ENCODE results near the gene RIOK3. TPM values are rescaled to one million over a fixed set of nuclear protein-coding genes. Genes with fewer than 3 reads are reported as not detected.

RIOK3 gene
- total and polyA plus RNA-seq, 8 donors = 21.9 to 39.7 (median 36.5) TPM

DNA sequence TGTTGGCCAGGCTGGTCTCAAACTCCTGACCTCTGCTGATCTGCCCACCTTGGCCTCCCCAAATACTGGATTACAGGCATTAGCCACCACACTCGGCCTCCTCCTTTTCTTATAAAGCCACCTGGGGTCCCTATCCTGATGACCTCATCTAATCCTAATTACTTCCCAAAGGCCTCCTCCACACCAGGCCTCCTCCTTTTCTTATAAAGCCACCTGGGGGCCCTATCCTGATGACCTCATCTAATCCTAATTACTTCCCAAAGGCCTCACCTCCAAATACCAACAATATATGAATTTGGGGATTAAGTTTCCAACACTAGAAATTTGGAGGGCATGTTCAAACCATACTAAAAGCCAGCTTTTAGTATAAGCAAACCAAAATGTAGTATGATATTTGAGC lies 40.6 kb downstream of the RIOK3 start:
- Histone ChIP-seq H3K27me3 (no peaks in the 10 kb centered on the region), H3K36me3 (no peaks in the 10 kb centered on the region), H3K4me1 (no peaks in the 10 kb centered on the region), H3K27ac (no peak overlapping the region), H3K4me3 (no peak overlapping the region), H3K9me3 (no peaks in the 10 kb centered on the region)
- intact Hi-C loops (cut with DNase I) = no loop called here
- 73 to 81% methylated on average over 1 of the region's 1 CpG for WGBS, 2 donors
- no peak for DNase-seq
- TF ChIP-seq, protein P1, sequence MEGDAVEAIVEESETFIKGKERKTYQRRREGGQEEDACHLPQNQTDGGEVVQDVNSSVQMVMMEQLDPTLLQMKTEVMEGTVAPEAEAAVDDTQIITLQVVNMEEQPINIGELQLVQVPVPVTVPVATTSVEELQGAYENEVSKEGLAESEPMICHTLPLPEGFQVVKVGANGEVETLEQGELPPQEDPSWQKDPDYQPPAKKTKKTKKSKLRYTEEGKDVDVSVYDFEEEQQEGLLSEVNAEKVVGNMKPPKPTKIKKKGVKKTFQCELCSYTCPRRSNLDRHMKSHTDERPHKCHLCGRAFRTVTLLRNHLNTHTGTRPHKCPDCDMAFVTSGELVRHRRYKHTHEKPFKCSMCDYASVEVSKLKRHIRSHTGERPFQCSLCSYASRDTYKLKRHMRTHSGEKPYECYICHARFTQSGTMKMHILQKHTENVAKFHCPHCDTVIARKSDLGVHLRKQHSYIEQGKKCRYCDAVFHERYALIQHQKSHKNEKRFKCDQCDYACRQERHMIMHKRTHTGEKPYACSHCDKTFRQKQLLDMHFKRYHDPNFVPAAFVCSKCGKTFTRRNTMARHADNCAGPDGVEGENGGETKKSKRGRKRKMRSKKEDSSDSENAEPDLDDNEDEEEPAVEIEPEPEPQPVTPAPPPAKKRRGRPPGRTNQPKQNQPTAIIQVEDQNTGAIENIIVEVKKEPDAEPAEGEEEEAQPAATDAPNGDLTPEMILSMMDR (IDR thresholded peaks at IDR 0.05) = no peak
- FAIRE-seq = no peak
- ATAC-seq = no peak

DNA sequence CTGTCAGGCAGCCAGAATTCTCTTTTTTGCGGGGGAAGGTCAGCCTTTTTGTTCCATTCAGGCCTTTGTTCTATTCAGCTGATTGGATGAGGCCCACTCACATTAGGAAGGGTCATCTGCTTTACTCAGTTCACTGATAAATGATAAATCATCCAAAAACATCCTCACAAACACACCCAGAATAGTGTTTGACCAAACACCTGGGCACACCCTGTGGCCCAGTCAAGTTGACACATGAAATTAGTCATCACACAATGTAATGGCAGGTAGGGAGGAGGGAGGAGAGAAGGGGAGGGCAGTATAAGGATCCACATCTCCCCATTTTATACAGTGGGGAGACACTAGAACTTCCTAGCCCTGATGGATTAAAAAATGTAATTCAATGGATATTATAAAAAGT lies 41.9 kb downstream of the RIOK3 start:
- intact Hi-C loops (cut with DNase I) = no loop called here
- no peak for FAIRE-seq
- 76 to 81% methylated on average over 1 of the region's 1 CpG for WGBS, 2 donors
- Histone ChIP-seq H3K27me3 (no peaks in the 10 kb centered on the region), H3K27ac (no peak overlapping the region), H3K4me1 (no peaks in the 10 kb centered on the region), H3K4me3 (no peak overlapping the region), H3K9me3 (no peaks in the 10 kb centered on the region), H3K36me3 (no peaks in the 10 kb centered on the region)
- TF ChIP-seq, protein P1 (IDR thresholded peaks at IDR 0.05) = no peak
- no peak for DNase-seq
- ATAC-seq = no peak

DNA sequence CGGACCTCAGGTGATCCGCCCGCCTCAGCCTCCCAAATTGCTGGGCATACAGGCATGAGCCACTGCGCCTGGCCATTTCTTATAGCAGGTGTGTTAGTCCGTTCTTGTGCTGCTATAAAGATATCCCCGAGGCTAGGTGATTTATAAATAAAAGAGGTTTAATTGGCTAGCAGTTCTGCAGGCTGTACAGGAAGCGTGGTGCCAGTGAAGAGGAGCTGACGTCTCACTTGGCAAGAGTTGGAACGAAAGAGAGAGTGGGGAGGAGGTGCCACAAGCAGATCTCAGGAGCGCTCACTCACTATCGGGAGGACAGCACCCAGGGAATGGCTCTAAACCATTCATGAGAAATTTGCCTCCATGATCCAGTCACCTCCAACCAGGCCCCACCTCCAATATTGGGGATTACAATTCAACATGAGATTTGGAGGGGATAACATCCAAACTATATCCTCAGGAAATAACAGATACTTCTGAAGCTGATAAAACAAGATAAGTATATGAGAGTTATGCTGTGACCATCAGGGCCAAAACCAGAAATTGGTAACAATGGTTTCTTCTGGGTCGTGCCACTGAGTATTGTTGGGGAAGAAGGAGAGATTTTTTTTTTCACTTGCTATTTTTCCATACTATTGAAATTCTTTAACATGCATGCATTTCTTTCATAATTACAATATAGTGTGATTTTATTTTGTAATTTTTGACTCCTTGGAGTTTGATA lies 42.8 kb downstream of the RIOK3 start:
- Histone ChIP-seq H3K4me3 (no peak overlapping the region), H3K27me3 (no peaks in the 10 kb centered on the region), H3K4me1 (no peaks in the 10 kb centered on the region), H3K27ac (no peak overlapping the region), H3K9me3 (no peaks in the 10 kb centered on the region), H3K36me3 (no peaks in the 10 kb centered on the region)
- DNase-seq (no peak), ATAC-seq (no peak), FAIRE-seq (no peak)
- intact Hi-C loops (cut with DNase I) = no loop called here
- TF ChIP-seq, protein P1 (IDR thresholded peaks at IDR 0.05) = no peak
- WGBS, 2 donors = 71 to 79% methylated on average over 12 of the region's 12 CpGs

DNA sequence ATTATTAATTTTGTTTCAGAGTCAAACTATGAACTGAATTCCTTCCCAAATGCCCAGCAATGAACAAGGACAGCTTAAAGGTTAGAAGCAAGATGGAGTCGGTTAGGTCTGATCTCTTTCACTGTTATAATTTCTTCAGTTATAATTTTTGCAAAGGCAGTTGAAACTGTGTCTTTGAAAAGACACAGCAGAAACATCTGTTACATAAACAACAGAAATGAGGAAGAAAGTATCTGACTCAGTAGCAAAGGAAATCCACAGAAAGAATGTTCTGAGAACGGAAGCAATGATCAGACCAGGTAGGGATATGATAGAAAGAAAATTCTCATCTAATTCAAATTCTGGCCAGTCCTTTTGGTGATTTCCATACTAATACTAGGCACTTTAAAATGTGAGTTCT lies 45.0 kb downstream of the RIOK3 start:
- Histone ChIP-seq H3K4me3 (no peak overlapping the region), H3K36me3 (no peaks in the 10 kb centered on the region), H3K27me3 (no peaks in the 10 kb centered on the region), H3K9me3 (no peaks in the 10 kb centered on the region), H3K4me1 (peaks cover 0 to 5% (median 0%) of the 10 kb centered on the region in 3 donors), H3K27ac (no peak overlapping the region)
- intact Hi-C loops (cut with DNase I) = no loop called here
- ATAC-seq (no peak), FAIRE-seq (no peak), DNase-seq (no peak)
- TF ChIP-seq, protein P1 (IDR thresholded peaks at IDR 0.05) = no peak
- WGBS, 2 donors = 87 to 92% methylated on average over 2 of the region's 2 CpGs

DNA sequence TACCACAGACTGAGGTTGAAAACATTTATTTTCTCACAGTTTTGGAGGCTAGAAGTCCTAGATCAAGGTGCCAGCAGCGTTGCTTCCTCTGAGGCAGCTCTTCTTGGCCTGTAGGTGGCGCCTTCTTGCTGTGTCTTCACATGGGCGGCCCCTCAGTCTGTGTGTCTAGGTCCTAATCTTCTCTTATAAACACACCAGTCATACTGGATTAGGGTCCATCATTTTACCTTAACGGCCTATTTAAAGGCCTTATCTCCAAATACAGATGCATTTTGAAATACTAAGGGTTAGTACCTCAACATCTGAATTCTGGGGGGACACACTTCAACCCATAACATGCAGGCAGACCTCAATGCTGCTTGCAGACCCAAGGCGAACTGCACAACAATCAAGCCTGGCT lies 45.8 kb downstream of the RIOK3 start:
- H3K4me3 ChIP-seq = no peak overlapping the region
- H3K9me3 ChIP-seq = no peaks in the 10 kb centered on the region
- WGBS, 2 donors = 27 to 35% methylated on average over 5 of the region's 5 CpGs
- peaks cover 0 to 5% (median 0%) of the 10 kb centered on the region in 3 donors for H3K4me1 ChIP-seq
- intact Hi-C loops (cut with DNase I) = no loop called here
- ATAC-seq = peak in 2 of 4 donors; percentile 29 to 42
- FAIRE-seq = no peak
- no peaks in the 10 kb centered on the region for H3K36me3 ChIP-seq
- TF ChIP-seq, protein P1 (IDR thresholded peaks at IDR 0.05) = peak; percentile 49 to 77 (median 70)
- no peaks in the 10 kb centered on the region for H3K27me3 ChIP-seq
- peak in 4 of 6 donors; percentile 37 to 60 (median 50) for DNase-seq
- H3K27ac ChIP-seq = no peak overlapping the region

All from pancreas (tissue), 10 donors.